Measurements from ENCODE around the gene GCAT.

DNA sequence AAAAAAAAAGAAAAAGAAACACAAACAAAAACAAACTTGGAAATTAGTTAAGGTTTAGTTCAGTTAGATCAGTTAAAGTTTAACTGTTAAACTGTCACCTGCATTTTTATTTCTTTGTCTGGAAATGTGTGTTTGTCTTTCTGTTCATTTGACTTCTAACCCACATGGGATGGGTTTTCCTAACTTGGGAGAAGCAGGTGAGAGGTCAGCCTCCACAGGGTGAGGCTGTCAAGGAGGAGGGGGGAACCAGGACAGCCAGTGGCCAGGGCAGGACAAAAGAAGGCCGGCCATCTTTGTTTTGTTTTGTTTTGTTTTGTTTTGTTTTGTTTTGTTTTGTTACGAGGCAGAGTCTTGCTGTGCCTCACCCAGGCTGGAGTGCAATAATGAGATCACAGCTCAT lies 13.4 kb upstream of the GCAT start:
- TF ChIP-seq POLR2A (IDR thresholded peaks at IDR 0.05) = no peak
- no peak for TF ChIP-seq EP300 (IDR thresholded peaks at IDR 0.05)
